LHCN-M2 (cell line): ENCODE measurements around the gene GGA3. TPM values are rescaled to one million over a fixed set of nuclear protein-coding genes. Genes with fewer than 3 reads are reported as not detected.
"Not testable (repeated sequence)": the region's sequence is repeated elsewhere in the genome, so short reads cannot be mapped to it uniquely, and the experiment has no call there.

Source experiments
- DNase-seq: peaks from one replicate; pipeline ENCODE4 v3.0.0-alpha.2; 2012; ENCODE audit warnings: low read depth
- total RNA-seq: library from RNA; depleted of rRNA; stranded (reverse); fragments of >200 nt; gene quantifications from 2 replicates; pipeline ENCODE4 v1.2.3, GENCODE V29; 2014; rRNA removed

GGA3 gene
- total RNA-seq, 1 experiment from 2014 or later = 14.7 TPM

DNA sequence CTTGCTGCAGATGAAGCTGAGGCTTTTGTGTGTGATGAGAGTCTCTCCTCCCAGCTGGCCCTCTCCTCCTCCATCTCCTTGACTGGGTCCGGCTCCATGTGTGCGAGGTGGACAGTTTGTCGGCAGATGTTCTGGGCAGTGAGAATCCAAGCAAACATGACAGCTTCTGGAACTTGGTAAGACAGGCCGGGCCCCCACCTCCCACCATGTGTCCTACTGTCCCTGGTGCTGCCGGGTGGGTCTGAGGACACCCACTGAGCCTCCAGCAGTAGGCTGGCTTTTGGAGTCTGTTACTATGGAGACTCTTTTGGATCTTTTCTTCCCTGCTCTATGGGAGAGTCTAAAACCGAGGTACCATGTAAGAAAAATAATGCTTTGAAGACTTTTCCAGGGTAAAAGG lies 43.3 kb downstream of the GGA3 start:
- DNase-seq = no peak

DNA sequence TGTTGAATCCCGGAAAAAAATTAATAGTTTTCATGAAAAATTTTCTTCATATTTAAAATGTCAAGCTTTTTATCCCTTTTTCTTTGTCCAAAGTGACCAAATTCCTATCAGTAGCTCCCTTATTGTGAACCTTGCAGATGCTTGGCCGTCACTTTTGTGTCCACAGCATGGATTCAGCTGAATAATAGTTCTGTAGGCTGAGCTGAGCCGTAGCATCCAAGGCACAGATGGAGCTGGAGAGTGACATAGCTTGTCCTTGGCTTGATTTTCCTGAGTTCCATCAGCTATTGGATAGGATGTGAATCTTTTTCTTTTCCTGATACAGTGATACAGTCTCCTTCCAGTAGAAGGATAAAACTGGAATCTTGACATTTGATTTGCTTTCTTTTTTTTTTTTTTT lies 52.3 kb downstream of the GGA3 start:
- DNase-seq = no peak

DNA sequence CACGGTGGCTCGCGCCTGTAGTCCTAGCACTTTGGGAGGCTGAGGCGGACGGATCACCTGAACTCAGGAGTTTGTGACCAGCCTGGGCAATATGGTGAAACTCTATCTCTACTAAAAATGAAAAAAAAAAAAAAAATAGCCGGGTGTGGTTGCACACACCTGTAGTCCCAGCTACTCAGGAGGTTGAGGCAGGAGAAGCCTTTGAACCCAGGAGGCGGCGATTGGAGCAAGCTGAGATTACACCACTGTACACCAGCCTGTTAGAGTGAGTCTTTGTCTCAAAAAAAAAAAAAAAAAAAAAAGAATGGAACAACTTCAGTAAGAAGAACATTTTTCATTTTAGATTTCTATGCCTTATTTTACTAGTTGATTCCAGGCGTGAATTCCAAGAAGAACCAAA lies 53.2 kb downstream of the GGA3 start:
- DNase-seq = no peak

DNA sequence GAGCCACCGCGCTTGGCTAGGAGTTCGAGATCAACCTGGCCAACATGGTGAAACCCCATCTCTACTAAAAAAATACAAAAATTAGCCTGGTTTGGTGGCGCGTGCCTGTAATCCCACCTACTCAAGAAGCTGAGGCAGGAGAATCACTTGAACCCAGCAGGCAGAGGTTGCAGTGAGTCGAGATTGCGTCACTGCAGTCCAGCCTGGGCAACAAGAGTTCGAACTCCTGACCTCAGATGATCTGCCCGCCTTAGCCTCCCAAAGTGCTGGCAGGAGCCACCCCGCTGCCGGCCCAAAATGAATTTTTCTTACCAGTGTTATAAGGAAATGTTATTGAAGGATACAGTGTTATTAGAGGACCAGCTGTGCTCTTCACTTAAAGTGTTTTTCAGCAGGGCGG lies 53.6 kb downstream of the GGA3 start:
- DNase-seq = no peak

DNA sequence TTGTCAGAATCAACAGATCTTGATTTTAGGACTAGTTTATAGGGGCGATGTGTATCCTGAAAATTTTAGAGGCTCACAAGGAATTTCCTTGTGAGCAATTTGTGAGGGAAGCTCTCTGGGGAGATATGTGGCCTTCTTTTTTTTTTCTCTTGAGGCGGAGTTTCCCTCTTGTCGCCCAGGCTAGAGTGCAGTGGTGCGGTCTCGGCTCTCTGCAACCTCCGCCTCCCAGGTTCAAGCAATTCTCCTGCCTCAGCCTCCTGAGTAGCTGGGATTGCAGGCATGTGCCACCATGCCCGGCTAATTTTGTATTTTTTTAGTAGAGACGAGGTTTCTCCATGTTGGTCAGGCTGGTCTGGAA lies 54.4 kb downstream of the GGA3 start:
- not testable (repeated sequence) for DNase-seq

DNA sequence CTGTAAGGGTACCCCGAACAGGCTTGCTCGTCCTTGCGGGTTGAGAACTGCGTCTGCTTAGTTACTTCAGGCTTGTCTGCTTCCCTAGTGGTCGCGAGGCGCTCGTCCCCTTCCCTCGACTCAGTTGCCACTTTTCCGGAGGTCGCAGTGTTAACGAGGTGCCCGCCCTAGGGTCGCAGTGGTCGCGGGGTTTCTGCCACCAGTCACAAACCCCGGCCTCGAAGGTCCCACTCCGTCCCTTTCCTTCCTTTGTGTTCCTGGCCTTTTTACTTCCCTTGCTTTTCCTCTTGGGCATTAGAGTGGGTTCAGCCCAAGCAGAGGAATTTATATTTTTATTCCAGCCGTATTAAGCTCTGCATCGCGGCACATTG lies 55.6 kb downstream of the GGA3 start:
- DNase-seq = no peak

DNA sequence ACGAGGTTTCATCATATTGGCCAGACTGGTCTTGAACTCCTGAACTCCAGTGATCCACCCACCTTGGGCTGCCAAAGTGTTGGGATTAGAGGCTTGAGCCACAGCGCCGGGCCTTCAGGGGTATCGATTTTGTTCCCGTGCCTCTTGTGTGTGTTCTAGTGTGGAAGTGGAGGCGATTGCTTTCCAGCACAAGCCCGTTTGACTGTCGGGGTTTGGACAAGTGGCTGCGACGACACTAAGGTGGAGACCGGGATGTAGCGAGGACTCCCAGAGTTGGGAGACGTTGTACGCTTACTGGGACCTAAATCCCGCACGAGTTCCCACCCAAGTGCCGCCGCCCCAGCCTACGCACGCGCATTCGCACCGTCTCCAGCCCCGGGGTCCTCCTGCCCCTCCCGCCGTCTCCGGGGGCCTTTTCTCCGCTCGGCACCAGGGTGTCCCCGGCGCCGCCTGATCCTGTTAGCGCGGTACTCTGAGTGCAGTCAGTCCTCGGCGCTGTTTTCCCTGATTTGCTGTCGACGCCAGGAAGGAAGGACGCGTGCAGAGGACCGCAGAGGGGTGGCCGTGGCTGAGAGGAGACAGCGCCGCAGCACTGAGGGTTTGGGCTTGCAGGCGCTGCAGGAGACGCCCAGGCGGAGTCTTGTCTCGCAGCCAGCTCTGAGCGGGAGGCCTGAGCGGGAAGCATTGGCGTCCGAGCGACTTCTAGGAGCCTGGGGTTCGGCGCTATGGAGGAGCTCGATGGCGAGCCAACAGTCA lies 56.2 kb downstream of the GGA3 start, which contains the start of gene NUP85:
NUP85 (plus strand) TSS at position 643 of the 756 bp plus-strand sequence; CDS start at position 726, 83 bp downstream.
- DNase-seq = peak; percentile 91

DNA sequence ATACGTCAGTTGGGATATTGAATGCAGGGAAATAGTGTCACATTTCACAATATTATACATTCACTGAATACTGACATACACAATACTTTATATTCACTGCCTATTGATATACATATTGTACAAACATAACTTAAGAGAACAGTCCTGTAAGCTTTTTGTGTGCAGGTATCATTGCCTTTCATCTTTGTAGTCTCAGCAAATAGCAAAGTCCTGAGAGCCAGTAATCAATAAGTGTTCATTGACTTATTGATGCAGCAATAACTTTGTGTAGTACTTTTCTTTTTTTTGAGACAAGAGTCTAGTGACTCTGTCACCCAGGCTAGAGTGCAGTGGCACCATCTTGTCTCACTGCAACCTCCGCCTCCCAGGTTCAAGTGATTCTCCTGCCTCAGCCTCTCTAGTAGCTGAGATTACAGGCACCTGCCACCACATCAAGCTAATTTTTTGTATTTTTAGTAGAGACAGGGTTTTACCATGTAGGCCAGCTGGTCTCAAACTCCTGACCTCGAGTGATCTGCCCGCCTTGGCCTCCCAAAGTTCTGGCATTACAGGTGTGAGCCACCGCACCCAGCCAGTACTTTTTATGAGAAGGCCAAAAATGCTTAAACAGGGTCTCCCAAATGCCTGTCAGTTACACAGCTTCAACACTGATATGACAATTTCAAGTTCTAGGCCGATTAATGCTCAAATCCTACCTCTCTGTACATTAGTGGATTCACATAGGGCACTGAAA lies 61.4 kb downstream of the GGA3 start:
- no peak for DNase-seq

DNA sequence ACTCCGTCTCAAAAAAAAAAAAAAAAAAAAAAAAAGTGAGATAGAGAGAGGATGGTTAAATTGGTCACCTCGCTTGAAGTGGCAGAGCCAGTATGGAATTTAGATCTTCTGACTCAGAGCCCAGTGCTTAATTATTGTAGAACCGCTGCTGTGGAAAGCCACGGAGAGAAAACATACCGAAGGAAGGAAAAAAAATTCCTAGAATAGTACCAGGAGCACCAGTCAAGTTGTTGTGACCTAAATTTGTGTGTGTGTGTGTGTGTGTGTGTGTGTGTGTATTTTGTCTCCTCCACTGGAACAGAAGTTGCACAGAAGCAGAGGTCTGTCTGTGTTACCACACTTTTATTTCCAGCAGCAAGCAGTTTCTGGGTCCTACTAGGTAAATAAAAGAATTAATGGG lies 66.5 kb downstream of the GGA3 start:
- peak; percentile 34 for DNase-seq

DNA sequence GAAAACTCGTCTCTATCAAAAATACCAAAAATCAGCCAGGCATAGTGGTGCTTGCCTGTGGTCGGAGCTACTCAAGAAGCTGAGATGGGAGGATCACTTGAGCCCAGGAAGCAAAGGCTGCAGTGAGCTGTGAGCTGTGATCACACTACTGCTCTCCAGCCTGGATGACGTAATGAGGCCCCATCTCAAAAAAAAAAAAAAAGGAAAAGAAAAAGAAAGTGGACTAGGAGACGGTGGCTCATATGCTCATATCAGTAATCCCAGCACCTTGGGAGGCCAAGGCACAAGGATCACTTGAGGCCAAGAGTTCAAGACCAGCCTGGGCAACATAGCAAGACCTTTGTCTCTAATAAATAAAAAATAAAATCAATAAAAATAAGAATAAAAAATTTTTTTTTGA lies 69.8 kb downstream of the GGA3 start:
- DNase-seq = peak; percentile 34

DNA sequence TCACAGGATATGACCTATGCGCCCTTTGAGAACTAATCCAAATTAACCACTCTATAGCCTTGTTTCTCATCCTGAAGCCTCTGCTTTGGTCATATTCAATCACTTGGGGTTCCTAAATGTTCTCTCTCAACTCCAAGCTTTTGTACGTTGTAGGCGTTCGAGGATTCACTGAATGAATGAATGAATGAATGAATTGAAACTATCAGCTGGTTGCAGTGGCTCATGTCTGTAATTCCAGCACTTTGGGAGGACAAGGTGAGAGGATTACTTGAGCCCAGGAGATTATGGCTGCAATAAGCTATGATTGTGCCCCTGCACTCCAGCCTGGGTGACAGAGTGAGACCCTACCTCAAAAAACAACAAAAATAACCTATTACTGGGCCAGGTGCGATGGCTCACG lies 72.8 kb downstream of the GGA3 start:
- no peak for DNase-seq

Other genes starting within 250 kb of the GGA3 start
- 56.0 and 84.9 TPM in 2 replicates for gene MRPL58, start 248.9 kb downstream of the GGA3 start, total RNA-seq
- 281 and 284 TPM in 2 replicates for gene ATP5PD, start 214.6 kb downstream of the GGA3 start, total RNA-seq
- gene KCTD2, start 214.4 kb downstream of the GGA3 start, total RNA-seq = 22.8 and 26.9 TPM in 2 replicates
- 0.11 TPM in 1 of 2 replicates, not detected in the other for gene SLC16A5, start 173.7 kb downstream of the GGA3 start, total RNA-seq
- 2.3 and 5.1 TPM in 2 replicates for gene ARMC7, start 151.6 kb downstream of the GGA3 start, total RNA-seq
- 108 TPM in 2 replicates for gene NT5C, start 129.9 kb downstream of the GGA3 start, total RNA-seq
- 281 and 311 TPM in 2 replicates for gene JPT1, start 107.1 kb downstream of the GGA3 start, total RNA-seq
- 104 and 109 TPM in 2 replicates for gene SUMO2, start 78.6 kb downstream of the GGA3 start, total RNA-seq
- 41.1 and 42.1 TPM in 2 replicates for gene NUP85, start 55.9 kb downstream of the GGA3 start, total RNA-seq
- gene MRPS7, start 273 bp upstream of the GGA3 start, total RNA-seq = 52.4 and 58.4 TPM in 2 replicates
- gene MIF4GD, start 9.6 kb upstream of the GGA3 start, total RNA-seq = 4.2 and 8.6 TPM in 2 replicates
- 7.1 and 8.7 TPM in 2 replicates for gene SLC25A19, start 27.8 kb upstream of the GGA3 start, total RNA-seq
- 95.7 and 113 TPM in 2 replicates for gene GRB2, start 144.1 kb upstream of the GGA3 start, total RNA-seq
- gene TMEM94, start 195.0 kb upstream of the GGA3 start, total RNA-seq = 57.1 and 71.2 TPM in 2 replicates